ENCODE data around the gene LAMTOR1. TPM values are rescaled to one million over a fixed set of nuclear protein-coding genes. Genes with fewer than 3 reads are reported as not detected.
A peak's percentile ranks its signal among the peaks of the same experiment; 100 is the strongest.
"Not testable (repeated sequence)": the region's sequence is repeated elsewhere in the genome, so short reads cannot be mapped to it uniquely, and the experiment has no call there.

Gene LAMTOR1
- total RNA-seq, 5 donors from 2014 or later (not counting 1 experiment from before 2014, with no cell fraction given), result 45.7 to 69.3 (median 62.5) TPM

DNA sequence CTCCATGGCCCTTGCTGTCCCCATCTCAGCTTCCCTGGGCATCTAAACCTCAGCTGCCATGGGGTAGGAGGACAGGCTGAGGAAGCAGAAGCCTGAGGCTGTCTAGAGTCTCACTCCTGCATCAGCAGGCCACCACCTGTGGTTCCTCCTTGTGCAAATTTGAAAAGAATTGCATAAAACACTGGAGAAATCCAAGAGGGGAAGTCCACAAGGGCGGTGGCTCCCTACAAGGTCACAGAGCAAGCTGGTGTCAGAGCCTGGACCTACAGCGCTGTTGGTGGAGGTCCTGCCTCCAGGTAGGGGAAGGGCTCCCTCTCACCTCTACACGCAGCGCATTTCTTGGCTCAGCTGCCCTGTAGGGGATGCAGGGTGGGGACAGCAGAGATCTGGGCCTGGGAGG, 32.4 kb upstream of the LAMTOR1 start, which contains the start of gene FOLR3:
TSS of gene FOLR3 (plus strand) at position 253 of the 400 bp plus-strand sequence. CDS start 228 bp downstream, outside the sequence.
- H3K27ac Mint-ChIP-seq; ATAC-seq (replicated peaks in 1 of 4); H3K36me3 Mint-ChIP-seq; H3K4me3 Mint-ChIP-seq; CTCF ChIA-PET; H3K4me1 ChIP-seq (ENCODE audit: control insufficient read depth in 1 of 2, extremely low read depth in 1 of 2, insufficient read depth in 2 of 2, low read length in 2 of 2); H3K9me3 ChIP-seq; H3K9me3 Mint-ChIP-seq; POLR2A ChIA-PET; H3K27ac ChIP-seq (ENCODE audit: low read length); H3K4me3 ChIP-seq (ENCODE audit: control insufficient read depth in 1 of 2, extremely low read depth in 1 of 2, low read length in 1 of 2); H3K4me1 Mint-ChIP-seq; H3K36me3 ChIP-seq (ENCODE audit: control insufficient read depth in 2 of 2, extremely low read depth in 1 of 2, insufficient read depth in 1 of 2, low read length in 1 of 2): not testable (repeated sequence)
- WGBS (ENCODE audit: insufficient coverage), result 88% methylated on average over 1 of the region's 4 CpGs
- peaks cover 9 to 20% of the 10 kb centered on the region in 2 donors for H3K27me3 Mint-ChIP-seq
- H3K27me3 ChIP-seq (replicated peaks in 1 of 2; ENCODE audit: control insufficient read depth in 2 of 2, extremely low read depth in 1 of 2, insufficient read depth in 2 of 2, low read length in 1 of 2), result peaks cover 0 to 14% of the 10 kb centered on the region in 2 experiments
- DNase-seq, result peak in 1 of 35 experiments; percentile 12

DNA sequence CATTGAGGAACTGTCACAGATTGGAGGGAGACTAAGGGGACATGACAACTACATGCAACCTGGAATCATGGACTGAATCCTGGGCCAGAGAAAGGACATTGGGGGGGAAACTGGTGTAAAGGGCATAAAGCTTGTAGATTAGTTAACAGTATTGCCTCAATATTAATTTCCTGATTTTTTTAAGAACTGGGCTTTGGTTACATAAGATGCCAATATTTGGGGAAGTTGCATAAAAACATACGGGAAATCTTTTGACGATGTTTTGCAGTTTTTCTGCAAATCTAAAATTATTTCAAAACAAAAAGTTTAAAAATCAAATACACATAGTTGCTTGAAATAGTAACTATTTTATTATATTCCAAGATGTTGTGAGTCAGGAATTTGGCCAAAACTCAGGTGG, 29.5 kb upstream of the LAMTOR1 start:
- Mint-ChIP-seq H3K4me1 (no peaks in the 10 kb centered on the region), H3K36me3 (peaks cover 9% of the 10 kb centered on the region), H3K4me3 (no peak overlapping the region), H3K27me3 (peaks cover 14 to 26% of the 10 kb centered on the region in 2 donors), H3K27ac (no peak overlapping the region), H3K9me3 (peaks cover 11 to 15% (median 13%) of the 10 kb centered on the region in 3 donors)
- Histone ChIP-seq H3K4me3 (ENCODE audit: control insufficient read depth in 1 of 2, extremely low read depth in 1 of 2, low read length in 1 of 2) (no peak overlapping the region), H3K9me3 (no peaks in the 10 kb centered on the region), H3K4me1 (ENCODE audit: control insufficient read depth in 1 of 2, extremely low read depth in 1 of 2, insufficient read depth in 2 of 2, low read length in 2 of 2) (no peaks in the 10 kb centered on the region), H3K27me3 (replicated peaks in 1 of 2; ENCODE audit: control insufficient read depth in 2 of 2, extremely low read depth in 1 of 2, insufficient read depth in 2 of 2, low read length in 1 of 2) (peaks cover 0 to 10% of the 10 kb centered on the region in 2 experiments), H3K27ac (ENCODE audit: low read length) (no peak overlapping the region), H3K36me3 (ENCODE audit: control insufficient read depth in 2 of 2, extremely low read depth in 1 of 2, insufficient read depth in 1 of 2, low read length in 1 of 2) (no peaks in the 10 kb centered on the region)
- ChIA-PET CTCF (no interaction called here), POLR2A (no interaction called here)
- no peak for ATAC-seq (replicated peaks in 1 of 4)
- WGBS (ENCODE audit: insufficient coverage), result no CpG with 5 or more reads among the region's 2 CpGs
- DNase-seq, result no peak

GRCh38 chr11:72129381-72129780, 26.3 kb upstream of the LAMTOR1 start:
- Histone ChIP-seq H3K36me3 (ENCODE audit: control insufficient read depth in 2 of 2, extremely low read depth in 1 of 2, insufficient read depth in 1 of 2, low read length in 1 of 2) (no peaks in the 10 kb centered on the region), H3K4me1 (ENCODE audit: control insufficient read depth in 1 of 2, extremely low read depth in 1 of 2, insufficient read depth in 2 of 2, low read length in 2 of 2) (no peaks in the 10 kb centered on the region), H3K27me3 (replicated peaks in 1 of 2; ENCODE audit: control insufficient read depth in 2 of 2, extremely low read depth in 1 of 2, insufficient read depth in 2 of 2, low read length in 1 of 2) (peaks cover 0 to 12% of the 10 kb centered on the region in 2 experiments), H3K4me3 (ENCODE audit: control insufficient read depth in 1 of 2, extremely low read depth in 1 of 2, low read length in 1 of 2) (no peak overlapping the region), H3K27ac (ENCODE audit: low read length) (no peak overlapping the region), H3K9me3 (no peaks in the 10 kb centered on the region)
- ATAC-seq (replicated peaks in 1 of 4) (no peak), DNase-seq (no peak)
- POLR2A ChIA-PET, result interaction anchor here in 1 of 2 donors (0.6 kb wide), 1 partner anchor 10 kb away, joined by 3 read pairs; no protein-coding TSS in a partner anchor
- H3K4me1 Mint-ChIP-seq, result no peaks in the 10 kb centered on the region
- peaks cover 11 to 17% (median 16%) of the 10 kb centered on the region in 3 donors for H3K9me3 Mint-ChIP-seq
- H3K36me3 Mint-ChIP-seq, result peaks cover 9% of the 10 kb centered on the region
- H3K4me3 Mint-ChIP-seq, result no peak overlapping the region
- no peak overlapping the region for H3K27ac Mint-ChIP-seq
- CTCF ChIA-PET, result no interaction called here
- H3K27me3 Mint-ChIP-seq, result peaks cover 14 to 23% of the 10 kb centered on the region in 2 donors
- WGBS (ENCODE audit: insufficient coverage), result 89% methylated on average over 3 of the region's 3 CpGs

GRCh38 chr11:72127923-72128322, 24.8 kb upstream of the LAMTOR1 start:
- Mint-ChIP-seq H3K4me3 (no peak overlapping the region), H3K9me3 (peaks cover 11 to 17% (median 16%) of the 10 kb centered on the region in 3 donors), H3K36me3 (peaks cover 9% of the 10 kb centered on the region), H3K27ac (no peak overlapping the region), H3K27me3 (peaks cover 11 to 16% of the 10 kb centered on the region in 2 donors), H3K4me1 (no peaks in the 10 kb centered on the region)
- H3K36me3 ChIP-seq (ENCODE audit: control insufficient read depth in 2 of 2, extremely low read depth in 1 of 2, insufficient read depth in 1 of 2, low read length in 1 of 2), result no peaks in the 10 kb centered on the region
- DNase-seq (no peak), ATAC-seq (replicated peaks in 1 of 4) (no peak)
- H3K27ac ChIP-seq (ENCODE audit: low read length), result no peak overlapping the region
- H3K4me1 ChIP-seq (ENCODE audit: control insufficient read depth in 1 of 2, extremely low read depth in 1 of 2, insufficient read depth in 2 of 2, low read length in 2 of 2), result no peaks in the 10 kb centered on the region
- CTCF ChIA-PET, result no interaction called here
- WGBS (ENCODE audit: insufficient coverage), result 20% methylated on average over 1 of the region's 2 CpGs
- no peak overlapping the region for H3K4me3 ChIP-seq (ENCODE audit: control insufficient read depth in 1 of 2, extremely low read depth in 1 of 2, low read length in 1 of 2)
- H3K27me3 ChIP-seq (replicated peaks in 1 of 2; ENCODE audit: control insufficient read depth in 2 of 2, extremely low read depth in 1 of 2, insufficient read depth in 2 of 2, low read length in 1 of 2), result peaks cover 0 to 18% of the 10 kb centered on the region in 2 experiments
- no peaks in the 10 kb centered on the region for H3K9me3 ChIP-seq
- POLR2A ChIA-PET, result no interaction called here

DNA sequence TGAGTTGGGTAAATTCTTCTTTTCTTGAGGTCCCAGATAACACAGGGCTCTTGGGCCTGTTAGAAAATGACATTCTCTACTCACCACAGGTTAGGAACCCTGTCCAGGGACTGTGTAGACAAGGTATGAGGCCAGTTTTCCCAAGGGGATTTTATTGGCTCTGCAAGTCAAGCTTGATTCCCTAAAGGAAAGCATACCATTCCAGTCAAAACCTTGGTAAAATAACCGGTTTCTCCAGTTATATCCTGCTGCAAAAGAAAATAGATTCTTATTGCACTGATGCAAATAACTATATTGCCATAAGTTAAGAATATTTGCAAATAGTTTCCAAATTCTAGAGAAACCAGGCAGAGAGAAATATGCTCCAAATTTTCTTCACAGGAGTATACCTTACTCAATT, 22.9 kb upstream of the LAMTOR1 start:
- H3K36me3 ChIP-seq (ENCODE audit: control insufficient read depth in 2 of 2, extremely low read depth in 1 of 2, insufficient read depth in 1 of 2, low read length in 1 of 2), result no peaks in the 10 kb centered on the region
- ATAC-seq (replicated peaks in 1 of 4) (no peak), DNase-seq (no peak)
- H3K4me3 Mint-ChIP-seq, result no peak overlapping the region
- no CpG with 5 or more reads among the region's 1 CpG for WGBS (ENCODE audit: insufficient coverage)
- peaks cover 11 to 17% (median 16%) of the 10 kb centered on the region in 3 donors for H3K9me3 Mint-ChIP-seq
- peaks cover 5 to 15% of the 10 kb centered on the region in 2 donors for H3K27me3 Mint-ChIP-seq
- POLR2A ChIA-PET, result interaction anchor here in 1 of 2 donors (0.6 kb wide), 1 partner anchor 135 kb away, joined by 3 read pairs; no protein-coding TSS in a partner anchor
- no peaks in the 10 kb centered on the region for H3K4me1 Mint-ChIP-seq
- H3K4me3 ChIP-seq (ENCODE audit: control insufficient read depth in 1 of 2, extremely low read depth in 1 of 2, low read length in 1 of 2), result no peak overlapping the region
- no peak overlapping the region for H3K27ac Mint-ChIP-seq
- peaks cover 0 to 14% of the 10 kb centered on the region in 2 experiments for H3K27me3 ChIP-seq (replicated peaks in 1 of 2; ENCODE audit: control insufficient read depth in 2 of 2, extremely low read depth in 1 of 2, insufficient read depth in 2 of 2, low read length in 1 of 2)
- H3K36me3 Mint-ChIP-seq, result peaks cover 9% of the 10 kb centered on the region
- H3K9me3 ChIP-seq, result no peaks in the 10 kb centered on the region
- CTCF ChIA-PET, result no interaction called here
- no peaks in the 10 kb centered on the region for H3K4me1 ChIP-seq (ENCODE audit: control insufficient read depth in 1 of 2, extremely low read depth in 1 of 2, insufficient read depth in 2 of 2, low read length in 2 of 2)
- no peak overlapping the region for H3K27ac ChIP-seq (ENCODE audit: low read length)

DNA sequence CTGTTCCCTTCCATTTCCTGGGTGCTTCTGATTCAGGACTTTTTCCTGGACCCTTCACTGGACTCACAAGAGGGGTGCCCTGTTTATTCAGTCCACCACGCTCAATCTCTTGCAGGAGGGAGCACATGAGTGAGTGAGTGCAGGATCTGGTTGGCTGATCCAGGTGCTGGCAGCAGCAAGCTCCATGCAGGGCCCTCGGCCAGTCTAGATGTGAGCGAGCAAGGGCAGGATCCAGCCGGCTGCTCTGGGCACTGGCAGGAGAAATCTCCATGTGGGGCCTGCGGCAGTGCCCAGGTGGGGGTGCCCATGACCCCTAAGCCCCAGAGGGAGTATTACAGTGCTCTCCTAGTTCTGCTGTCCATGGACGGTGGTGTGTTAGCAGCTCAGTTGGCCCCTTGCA, 20.9 kb upstream of the LAMTOR1 start:
- DNase-seq (no peak), ATAC-seq (replicated peaks in 1 of 4) (no peak)
- no peaks in the 10 kb centered on the region for H3K4me1 Mint-ChIP-seq
- Histone ChIP-seq H3K4me3 (ENCODE audit: control insufficient read depth in 1 of 2, extremely low read depth in 1 of 2, low read length in 1 of 2) (no peak overlapping the region), H3K9me3 (no peaks in the 10 kb centered on the region), H3K27me3 (replicated peaks in 1 of 2; ENCODE audit: control insufficient read depth in 2 of 2, extremely low read depth in 1 of 2, insufficient read depth in 2 of 2, low read length in 1 of 2) (peaks cover 0 to 19% of the 10 kb centered on the region in 2 experiments), H3K27ac (ENCODE audit: low read length) (no peak overlapping the region), H3K4me1 (ENCODE audit: control insufficient read depth in 1 of 2, extremely low read depth in 1 of 2, insufficient read depth in 2 of 2, low read length in 2 of 2) (no peaks in the 10 kb centered on the region), H3K36me3 (ENCODE audit: control insufficient read depth in 2 of 2, extremely low read depth in 1 of 2, insufficient read depth in 1 of 2, low read length in 1 of 2) (no peaks in the 10 kb centered on the region)
- WGBS (ENCODE audit: insufficient coverage), result 89% methylated on average over 6 of the region's 6 CpGs
- ChIA-PET CTCF (no interaction called here), POLR2A (no interaction called here)
- no peak overlapping the region for H3K4me3 Mint-ChIP-seq
- H3K36me3 Mint-ChIP-seq, result peaks cover 6% of the 10 kb centered on the region
- H3K27ac Mint-ChIP-seq, result no peak overlapping the region
- peaks cover 7 to 15% (median 13%) of the 10 kb centered on the region in 3 donors for H3K9me3 Mint-ChIP-seq
- peaks cover 7 to 15% of the 10 kb centered on the region in 2 donors for H3K27me3 Mint-ChIP-seq
